HG03354 (cell line): ENCODE measurements around the gene ZMYM1.

Source experiments
- ATAC-seq: cut with Tn5 transposase; IDR thresholded peaks from one replicate; pipeline ENCODE4 v1.9.1; 2021; ENCODE audit warnings: mild to moderate bottlenecking; ENCODE audit not compliant: unreplicated experiment, poor library complexity, severe bottlenecking

Gene ZMYM1

DNA sequence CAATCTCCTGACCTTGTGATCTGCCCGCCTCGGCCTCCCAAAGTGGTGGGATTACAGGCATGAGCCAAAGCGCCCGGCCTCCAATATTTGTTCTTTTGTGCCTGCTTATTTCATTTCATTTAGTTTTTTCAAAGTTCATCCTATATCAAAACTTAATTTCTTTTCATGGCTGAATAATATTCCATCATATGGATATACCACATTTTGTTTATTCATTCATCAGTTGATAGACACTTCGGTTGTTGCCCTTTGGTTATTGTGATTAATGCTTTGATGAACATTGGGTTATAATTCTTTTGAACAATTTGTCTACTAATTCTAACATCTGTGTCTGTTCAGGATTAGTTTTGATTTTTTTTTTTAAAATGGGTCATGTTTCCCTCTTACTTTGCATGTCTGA lies 72.0 kb downstream of the ZMYM1 start:
- no peak for ATAC-seq

DNA sequence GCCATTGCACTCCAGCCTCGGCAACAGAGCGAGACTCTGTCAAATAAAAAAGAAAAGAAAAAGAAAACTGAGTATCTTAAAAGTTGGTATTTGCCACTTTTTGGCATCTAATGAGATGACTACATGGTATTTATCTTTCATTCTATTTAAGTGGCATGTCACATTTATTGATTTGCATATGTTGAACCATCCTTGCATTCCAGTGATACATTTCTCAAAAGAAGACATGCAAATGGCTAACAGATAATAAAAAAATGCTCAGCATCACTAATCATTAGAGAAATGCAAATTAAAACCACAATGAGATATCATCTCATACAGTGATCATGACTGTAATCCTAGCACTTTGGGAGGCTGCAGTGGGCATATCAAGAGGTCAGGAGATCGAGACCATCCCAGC lies 85.7 kb downstream of the ZMYM1 start:
- ATAC-seq = no peak
